HepG2 (cell line): ENCODE results near the gene DCDC1. TPM values are rescaled to one million over a fixed set of nuclear protein-coding genes. Genes with fewer than 3 reads are reported as not detected.

Experiments used
- ATAC-seq: fragments of 200-7000 bp; cut with Tn5 transposase; 3 replicates; pipeline ENCODE4 v1.9.1; 2020; ENCODE audit warnings: mild to moderate bottlenecking, moderate library complexity
- BruUV-seq: library from RNA; stranded (reverse); fragments of 400-500 nt; replicated peaks from 2 replicates; lab custom pipeline; 2021; lab: Mats Ljungman, UMichigan
- CTCF ChIA-PET: fragments of 300-600 bp; formaldehyde crosslinking; extraction: SDS; loops from one replicate; lab custom pipeline; 2021; ENCODE audit warnings: low total read pairs, inconsistent platforms, low intra/inter-chr PET ratio; lab: Yijun Ruan, JAX
- POLR2A ChIA-PET: fragments of 350-600 bp; sonication (Branson Sonifier 250); formaldehyde crosslinking; loops from one replicate; lab custom pipeline; 2020; ENCODE audit warnings: antibody characterized with exemption, inconsistent platforms; lab: Yijun Ruan, JAX
- DNase-seq: peaks from one replicate; pipeline ENCODE4 v3.0.0-alpha.2; 2015; ENCODE audit warnings: low spot score
- FAIRE-seq: peaks from 3 replicates; lab custom pipeline; 2011; peaks lifted over from hg19 to GRCh38; lab: Jason Lieb, UNC
- H2AFZ ChIP-seq: one replicate; pipeline ENCODE4 v1.6.1; 2011; ENCODE audit warnings: low read length, inconsistent platforms
- H3K27ac ChIP-seq: fragments of 300-600 bp; 3 replicates; pipeline ENCODE4 v1.8.0; 2011; ENCODE audit warnings: mixed run types, mild to moderate bottlenecking, mixed read lengths, low read length, inconsistent platforms; ENCODE audit not compliant: insufficient read depth; ENCODE audit errors: extremely low read length
- H3K27me3 ChIP-seq, 2 experiments: fragments of 200-600 bp in 1 of 2; 2 replicates in 1 of 2; 3 replicates in 1 of 2; pipeline versions ENCODE4 v1.6.0 to v1.8.0; 2011; ENCODE audit warnings: low read length in 2 of 2, mild to moderate bottlenecking in 2 of 2, moderate library complexity in 2 of 2, inconsistent platforms in 1 of 2; ENCODE audit not compliant: insufficient read depth in 2 of 2, control insufficient read depth in 1 of 2
- H3K36me3 ChIP-seq, 2 experiments: fragments of 200-600 bp in 1 of 2; replicated peaks in 1 of 2; 2 replicates in 1 of 2; 3 replicates in 1 of 2; pipeline versions ENCODE4 v1.5.1 to v1.8.0; 2011; ENCODE audit warnings: low read length in 2 of 2, inconsistent platforms in 1 of 2; ENCODE audit not compliant: insufficient read depth in 2 of 2, control insufficient read depth in 1 of 2
- H3K4me1 ChIP-seq: 2 replicates; pipeline ENCODE4 v1.5.1; 2012; ENCODE audit warnings: low read length, inconsistent platforms; ENCODE audit not compliant: insufficient read depth
- H3K4me2 ChIP-seq: 2 replicates; pipeline ENCODE4 v1.6.0; 2011; ENCODE audit warnings: low read depth, low read length, inconsistent platforms
- H3K4me3 ChIP-seq, 3 experiments: fragments of 200-600 bp in 1 of 3; sonication (generic), shearing (Covaris generic) in 1 of 3; replicated peaks in 1 of 3; 2 replicates each; pipeline ENCODE4 v1.5.1; 2011 to 2016; ENCODE audit warnings: low read length in 3 of 3, inconsistent platforms in 2 of 3, low read depth in 2 of 3, mild to moderate bottlenecking in 2 of 3, control low read depth in 1 of 3, mixed read lengths in 1 of 3; ENCODE audit not compliant: insufficient read depth in 1 of 3
- H3K79me2 ChIP-seq: one replicate; pipeline ENCODE4 v1.6.1; 2011; ENCODE audit warnings: low read length, inconsistent platforms; ENCODE audit not compliant: insufficient read depth
- H3K9ac ChIP-seq: 2 replicates; pipeline ENCODE4 v1.6.0; 2011; ENCODE audit warnings: mild to moderate bottlenecking, low read depth, low read length, inconsistent platforms; ENCODE audit not compliant: insufficient read depth
- H3K9me3 ChIP-seq: 2 replicates; pipeline ENCODE4 v1.5.1; 2012; ENCODE audit warnings: mild to moderate bottlenecking, low read length
- H4K20me1 ChIP-seq: 2 replicates; pipeline ENCODE4 v1.6.0; 2011; ENCODE audit warnings: inconsistent platforms, mild to moderate bottlenecking, low read length, moderate library complexity; ENCODE audit not compliant: insufficient read depth
- BCL6 ChIP-seq: IDR thresholded peaks from 2 replicates; pipeline ENCODE4 v1.6.1; 2016; ENCODE audit warnings: missing genetic modification reagents, missing compliant biosample characterization
- CTCF ChIP-seq: sonication (generic); formaldehyde crosslinking; IDR thresholded peaks from 2 replicates; pipeline ENCODE4 v1.5.0; 2020; ENCODE audit warnings: mild to moderate bottlenecking, missing genetic modification reagents, moderate library complexity
- PHF8 ChIP-seq: sonication (generic); formaldehyde crosslinking; IDR thresholded peaks from 2 replicates; pipeline ENCODE4 v1.5.0; 2020; ENCODE audit warnings: missing genetic modification reagents
- ZBTB44 ChIP-seq: sonication (generic); formaldehyde crosslinking; IDR thresholded peaks from 2 replicates; pipeline ENCODE4 v1.4.0; 2020; ENCODE audit warnings: missing genetic modification reagents
- ZNF232 ChIP-seq: sonication (generic); formaldehyde crosslinking; IDR thresholded peaks from 2 replicates; pipeline ENCODE4 v1.4.0; 2020; ENCODE audit warnings: missing genetic modification reagents, borderline replicate concordance
- ZNF646 ChIP-seq: sonication (generic); formaldehyde crosslinking; IDR thresholded peaks from 2 replicates; pipeline ENCODE4 v1.9.0; 2021; ENCODE audit warnings: mild to moderate bottlenecking, missing genetic modification reagents
- WGBS: methylation state at CpG from one replicate; pipeline ENCODE4 v1.1.6; 2017; ENCODE audit warnings: low lambda C conversion rate; 5-methylcytosine and 5-hydroxymethylcytosine counted together
- in situ Hi-C: cut with HindIII; loops from 2 replicates; pipeline ENCODE4 v1.10.0; 2017; ENCODE audit warnings: low pct_unique_long_range_greater_than_20kb; ENCODE audit not compliant: extremely low pct_ligation_motif_present
- intact Hi-C: fragments of 100-400 bp; cut with micrococcal nuclease; formaldehyde crosslinking; loops from one replicate; pipeline ENCODE4 v1.10.0; 2022; ENCODE audit not compliant: unreplicated experiment
- polyA plus RNA-seq, 8 experiments: library from polyadenylated mRNA; depleted of rRNA in 3 of 8; stranded (reverse) in 7 of 8; unstranded in 1 of 8; fragments of >200 nt; fragmentation: Illumina TruSeq in 4 of 8; extraction: Trizol in 4 of 8; gene quantifications; 2 replicates each; pipeline versions ENCODE4 v1.2.1 to v1.2.3, GENCODE V29; 2011 to 2016; ENCODE audit warnings: low read depth in 4 of 8, missing spikeins in 1 of 8, mixed read lengths in 1 of 8; ENCODE audit not compliant: insufficient read depth in 1 of 8
- total RNA-seq, 5 experiments: library from RNA; depleted of rRNA; stranded (reverse); fragments of >200 nt; fragmentation: Illumina TruSeq; extraction: Trizol; gene quantifications; 2 replicates each; pipeline ENCODE4 v1.2.3, GENCODE V29; 2016; ENCODE audit warnings: low read depth in 1 of 5

DCDC1 gene
- total and polyA plus RNA-seq, 2 of the 13 experiments (the other 11 are each of a cell fraction or from before 2014, with no cell fraction given) = 0.12 to 0.27 TPM

GRCh38 chr11:31050061-31050765 lies 319.3 kb downstream of the DCDC1 start:
- Histone ChIP-seq H3K4me2 (no peak overlapping the region), H3K27me3 (no peaks in the 10 kb centered on the region), H3K36me3 (no peaks in the 10 kb centered on the region), H3K27ac (no peak overlapping the region), H3K9me3 (no peaks in the 10 kb centered on the region), H3K79me2 (no peaks in the 10 kb centered on the region), H4K20me1 (no peaks in the 10 kb centered on the region), H3K4me3 (no peak overlapping the region), H3K4me1 (0 out of 2 replicates have a peak, but pooled peaks cover 8% of the 10 kb centered on the region), H3K9ac (no peak overlapping the region), H2AFZ (no peak overlapping the region)
- ChIA-PET CTCF (no interaction called here), POLR2A (no interaction called here)
- intact Hi-C loops (no loop called here), in situ Hi-C loops (no loop called here)
- no peak for FAIRE-seq
- TF ChIP-seq PHF8 (CRISPR knock-in tag) (no peak), BCL6 (CRISPR knock-in tag) (0 out of 2 replicates have a peak, but pooled peaks have one; percentile 22)
- no TSS peak for BruUV-seq
- WGBS = 55% methylated on average over 6 of the region's 10 CpGs
- no peak for DNase-seq
- ATAC-seq = no peak

- Histone ChIP-seq H3K27me3 (no peaks in the 10 kb centered on the region), H3K4me1 (0 out of 2 replicates have a peak, but pooled peaks cover 8% of the 10 kb centered on the region), H3K36me3 (no peaks in the 10 kb centered on the region), H2AFZ (no peak overlapping the region), H3K4me3 (no peak overlapping the region), H3K79me2 (no peaks in the 10 kb centered on the region), H3K27ac (no peak overlapping the region), H3K4me2 (no peak overlapping the region), H3K9ac (no peak overlapping the region), H4K20me1 (no peaks in the 10 kb centered on the region), H3K9me3 (no peaks in the 10 kb centered on the region)
- intact Hi-C loops (loop anchor here (1.0 kb wide), 1 partner anchor 85 kb away; no protein-coding TSS in a partner anchor), in situ Hi-C loops (no loop called here)
- ChIA-PET POLR2A (no interaction called here), CTCF (interaction anchor here (0.7 to 2.5 kb wide), 3 partner anchors 15 to 85 kb away, joined by 3 to 30 read pairs (median 4); no protein-coding TSS in a partner anchor)
- under 1% methylated on average over 5 of the region's 5 CpGs for WGBS
- DNase-seq (peak; percentile 27), FAIRE-seq (peak; percentile 48), ATAC-seq (no peak)
- BruUV-seq = no TSS peak
- TF ChIP-seq ZBTB44 (CRISPR knock-in tag) = no peak
- no peak for TF ChIP-seq ZNF232 (CRISPR knock-in tag)
- TF ChIP-seq CTCF = peak; percentile 50
- no peak for TF ChIP-seq ZNF646
Observed at GRCh38 chr11:31045335-31045734, 324.2 kb downstream of the DCDC1 start.
